Activated CD8-positive, alpha-beta T cell treated with anti-CD3 and anti-CD28 coated beads, Interleukin-2, amount 10 ng/mL, durations not matched to agents 7 days and 5 days (primary cell): Measurements from ENCODE around the gene MDFI. TPM values are rescaled to one million over a fixed set of nuclear protein-coding genes. Genes with fewer than 3 reads are reported as not detected.
A peak's percentile ranks its signal among the peaks of the same experiment; 100 is the strongest.

Experiments
- ATAC-seq: fragments of 150-1000 bp; cut with Tn5 transposase; one replicate; pipeline ENCODE4 v1.10.0; 2021; ENCODE audit warnings: moderate library complexity
- CTCF ChIA-PET: fragments of 350-600 bp; sonication (Branson Sonifier 250); formaldehyde crosslinking; loops from one replicate; lab custom pipeline; 2021; ENCODE audit warnings: antibody characterized with exemption; lab: Charles Lee
- POLR2A ChIA-PET: fragments of 350-600 bp; sonication (Branson Sonifier 250); formaldehyde crosslinking; loops from one replicate; lab custom pipeline; 2021; ENCODE audit warnings: antibody characterized with exemption; lab: Charles Lee
- DNase-seq: peaks from one replicate; pipeline ENCODE4 v3.0.0-alpha.2; 2020
- H3K27ac Mint-ChIP-seq: one replicate; pipeline ENCODE4 v1.8.0; 2021; ENCODE audit warnings: mild to moderate bottlenecking, mixed read lengths
- H3K27me3 Mint-ChIP-seq: one replicate; pipeline ENCODE4 v1.8.0; 2021; ENCODE audit warnings: low read depth, mixed read lengths
- H3K36me3 Mint-ChIP-seq: one replicate; pipeline ENCODE4 v1.8.0; 2021; ENCODE audit warnings: low read depth, mixed read lengths
- H3K4me1 Mint-ChIP-seq: one replicate; pipeline ENCODE4 v1.8.0; 2021; ENCODE audit warnings: low read depth, mixed read lengths
- H3K4me3 Mint-ChIP-seq: one replicate; pipeline ENCODE4 v1.8.0; 2021; ENCODE audit warnings: mild to moderate bottlenecking, mixed read lengths
- H3K9me3 Mint-ChIP-seq: one replicate; pipeline ENCODE4 v1.8.0; 2022; ENCODE audit warnings: mixed read lengths; ENCODE audit not compliant: insufficient read depth
- total RNA-seq, 2 experiments: library from RNA; stranded (reverse); gene quantifications; one replicate each; pipeline ENCODE4 v1.2.3, GENCODE V29; 2021

MDFI gene
- total RNA-seq, 2 experiments from 2014 or later, result not detected

- Mint-ChIP-seq H3K9me3 (no peaks in the 10 kb centered on the region), H3K27me3 (peaks cover 2% of the 10 kb centered on the region), H3K4me3 (no peak overlapping the region), H3K36me3 (no peaks in the 10 kb centered on the region), H3K4me1 (peaks cover 17% of the 10 kb centered on the region), H3K27ac (no peak overlapping the region)
- ChIA-PET POLR2A (no interaction called here), CTCF (interaction anchor here (1.1 to 3.0 kb wide), 5 partner anchors 77 to 373 kb away, joined by 3 to 24 read pairs (median 5); no protein-coding TSS in a partner anchor)
- no peak for DNase-seq
- ATAC-seq, result no peak
Observed at GRCh38 chr6:41679696-41680095, 41.4 kb downstream of the MDFI start.

DNA sequence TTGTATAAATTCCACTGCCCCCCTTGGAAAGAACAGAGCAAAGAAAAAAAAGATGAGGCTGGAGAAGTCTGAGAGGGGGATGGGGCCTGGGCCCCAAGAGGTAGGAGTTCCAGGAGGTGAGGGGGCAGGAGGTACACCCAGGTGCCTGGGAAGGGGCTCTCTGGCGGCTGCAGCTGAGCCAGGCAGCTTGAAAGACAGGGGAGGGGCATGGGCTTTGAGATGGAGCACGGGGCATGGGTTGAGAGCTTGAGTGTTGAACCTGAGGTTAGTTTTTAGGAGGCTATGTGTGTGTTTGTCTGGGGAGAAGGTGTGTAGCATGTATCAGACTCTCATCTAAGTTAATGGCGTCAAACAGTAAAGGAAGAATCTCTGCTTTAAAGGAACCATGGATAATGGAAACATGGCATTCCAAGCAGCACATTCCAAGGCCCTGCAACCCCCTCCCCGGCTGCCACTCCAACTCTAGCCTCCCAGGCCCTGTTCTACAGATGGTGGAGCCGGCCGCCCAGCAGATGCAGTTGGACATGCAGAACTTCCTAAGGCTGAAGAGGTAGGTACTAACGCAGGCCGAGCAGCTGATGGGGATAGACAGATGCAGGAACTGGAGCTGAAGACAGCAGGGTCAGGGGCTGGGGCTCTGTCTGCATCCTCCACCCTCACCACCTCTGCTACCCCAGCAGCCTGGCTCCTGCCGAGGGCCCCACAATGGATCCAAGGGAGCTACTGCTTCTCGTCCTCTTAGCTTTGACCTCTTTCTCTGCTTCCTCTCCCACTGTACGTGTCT, 42.1 kb downstream of the MDFI start:
- ATAC-seq, result no peak
- DNase-seq, result no peak
- no peak overlapping the region for H3K27ac Mint-ChIP-seq
- peaks cover 2% of the 10 kb centered on the region for H3K27me3 Mint-ChIP-seq
- POLR2A ChIA-PET, result no interaction called here
- no peaks in the 10 kb centered on the region for H3K9me3 Mint-ChIP-seq
- H3K4me3 Mint-ChIP-seq, result no peak overlapping the region
- peaks cover 17% of the 10 kb centered on the region for H3K4me1 Mint-ChIP-seq
- CTCF ChIA-PET, result interaction anchor here (1.2 to 3.0 kb wide), 4 partner anchors 78 to 313 kb away, joined by 3 to 24 read pairs (median 8); no protein-coding TSS in a partner anchor
- no peaks in the 10 kb centered on the region for H3K36me3 Mint-ChIP-seq

DNA sequence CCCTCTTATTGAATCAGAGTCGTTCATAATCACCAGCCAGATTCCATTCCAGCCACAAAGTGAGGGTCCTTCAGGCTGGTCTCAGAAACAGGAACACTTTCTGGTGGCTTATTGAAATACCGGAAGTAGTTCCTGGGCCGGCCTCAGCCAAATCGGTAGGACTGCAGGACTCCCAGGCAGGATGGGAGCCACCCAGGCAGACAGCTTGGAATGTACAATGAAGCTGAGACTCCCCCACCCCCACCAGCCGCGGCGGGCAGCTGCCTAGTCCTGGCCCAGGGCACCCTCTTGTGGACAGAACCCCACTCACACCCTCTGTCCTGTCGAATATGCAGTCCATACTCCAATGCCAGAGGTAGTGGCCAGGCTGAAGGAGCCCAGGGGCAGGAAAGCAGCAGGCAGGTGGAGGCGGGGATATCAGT, 43.8 kb downstream of the MDFI start:
- H3K4me1 Mint-ChIP-seq, result peaks cover 17% of the 10 kb centered on the region
- H3K27me3 Mint-ChIP-seq, result peaks cover 2% of the 10 kb centered on the region
- H3K9me3 Mint-ChIP-seq, result no peaks in the 10 kb centered on the region
- H3K27ac Mint-ChIP-seq, result no peak overlapping the region
- peak; percentile 78 for DNase-seq
- ChIA-PET CTCF (interaction anchor here (0.6 to 3.0 kb wide), 6 partner anchors 12 to 375 kb away, joined by 3 to 24 read pairs (median 4); no protein-coding TSS in a partner anchor), POLR2A (no interaction called here)
- peak; percentile 72 for ATAC-seq
- no peak overlapping the region for H3K4me3 Mint-ChIP-seq
- H3K36me3 Mint-ChIP-seq, result no peaks in the 10 kb centered on the region

- Mint-ChIP-seq H3K4me3 (peak overlapping the region; percentile 68), H3K9me3 (no peaks in the 10 kb centered on the region), H3K36me3 (no peaks in the 10 kb centered on the region), H3K4me1 (peaks cover 17% of the 10 kb centered on the region), H3K27ac (peak overlapping the region; percentile 63), H3K27me3 (peaks cover 2% of the 10 kb centered on the region)
- POLR2A ChIA-PET, result interaction anchor here (1.2 to 2.2 kb wide), 3 partner anchors 51 to 349 kb away, joined by 3 to 6 read pairs (median 5); no protein-coding TSS in a partner anchor
- no peak for ATAC-seq
- no peak for DNase-seq
- CTCF ChIA-PET, result interaction anchor here (0.7 to 3.5 kb wide), 37 partner anchors 8 to 383 kb away, joined by 3 to 74 read pairs (median 4); no protein-coding TSS in a partner anchor
Observed at GRCh38 chr6:41682497-41683272, 44.4 kb downstream of the MDFI start.

- DNase-seq (no peak), ATAC-seq (peak; percentile 7)
- H3K27ac Mint-ChIP-seq, result peak overlapping the region; percentile 63
- peaks cover 2% of the 10 kb centered on the region for H3K27me3 Mint-ChIP-seq
- ChIA-PET POLR2A (interaction anchor here (1.2 to 2.2 kb wide), 3 partner anchors 51 to 349 kb away, joined by 3 to 6 read pairs (median 5); no protein-coding TSS in a partner anchor), CTCF (interaction anchor here (0.7 to 3.5 kb wide), 35 partner anchors 8 to 384 kb away, joined by 3 to 74 read pairs (median 4); no protein-coding TSS in a partner anchor)
- peak overlapping the region; percentile 68 for H3K4me3 Mint-ChIP-seq
- no peaks in the 10 kb centered on the region for H3K36me3 Mint-ChIP-seq
- H3K4me1 Mint-ChIP-seq, result peaks cover 17% of the 10 kb centered on the region
- no peaks in the 10 kb centered on the region for H3K9me3 Mint-ChIP-seq
Observed at GRCh38 chr6:41683273-41683522, 44.9 kb downstream of the MDFI start.

DNA sequence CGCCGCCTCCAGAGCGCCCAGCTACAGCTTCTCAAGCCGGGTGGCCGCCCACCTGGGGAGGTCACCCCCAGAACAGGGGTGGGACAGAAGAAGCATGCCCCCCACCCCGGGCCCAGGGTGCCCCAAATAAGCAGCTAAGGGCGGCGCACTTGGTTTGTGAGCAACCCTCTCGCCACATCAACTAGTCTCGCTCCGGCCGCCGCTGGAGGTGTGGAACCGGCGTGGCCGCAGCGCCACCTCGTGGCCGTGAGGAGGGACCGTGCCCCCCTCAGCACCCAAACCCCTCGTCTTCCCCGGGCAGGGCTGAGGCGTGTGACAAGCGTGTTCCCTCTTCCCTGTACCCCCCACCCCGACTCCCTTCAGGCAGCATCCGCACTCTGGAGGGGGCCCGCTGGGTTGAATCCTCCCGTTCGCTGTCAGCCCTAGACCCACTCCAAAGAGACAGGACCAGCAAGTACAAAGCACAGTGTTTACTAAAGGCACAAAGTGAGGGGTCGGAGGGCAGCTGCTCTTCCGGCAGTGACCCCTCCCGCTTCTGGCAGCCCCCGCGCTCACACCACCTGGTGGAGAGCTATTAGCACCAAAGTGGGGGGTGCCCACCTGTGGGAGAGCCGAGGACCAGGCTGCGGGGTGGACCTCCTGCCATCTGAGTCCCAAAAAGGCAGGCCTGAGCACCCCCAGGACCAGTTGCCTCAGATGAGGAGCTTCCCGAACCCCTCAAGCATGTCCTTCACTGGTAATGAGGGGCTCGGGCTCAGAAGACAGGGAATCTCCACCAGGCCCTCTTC, 45.4 kb downstream of the MDFI start:
- CTCF ChIA-PET, result interaction anchor here (0.7 to 3.5 kb wide), 37 partner anchors 8 to 384 kb away, joined by 3 to 74 read pairs (median 4); no protein-coding TSS in a partner anchor
- POLR2A ChIA-PET, result interaction anchor here (1.2 to 2.2 kb wide), 3 partner anchors 50 to 350 kb away, joined by 3 to 6 read pairs (median 5); no protein-coding TSS in a partner anchor
- DNase-seq, result peak; percentile 84
- Mint-ChIP-seq H3K27ac (peak overlapping the region; percentile 63), H3K4me3 (peak overlapping the region; percentile 68), H3K27me3 (peaks cover 2% of the 10 kb centered on the region), H3K36me3 (no peaks in the 10 kb centered on the region), H3K9me3 (no peaks in the 10 kb centered on the region), H3K4me1 (peaks cover 17% of the 10 kb centered on the region)
- peak; percentile 94 for ATAC-seq

- ATAC-seq (no peak), DNase-seq (no peak)
- H3K27me3 Mint-ChIP-seq, result peaks cover 2% of the 10 kb centered on the region
- H3K9me3 Mint-ChIP-seq, result no peaks in the 10 kb centered on the region
- H3K36me3 Mint-ChIP-seq, result no peaks in the 10 kb centered on the region
- POLR2A ChIA-PET, result interaction anchor here (1.1 to 2.2 kb wide), 3 partner anchors 21 to 351 kb away, joined by 3 to 6 read pairs (median 5); no protein-coding TSS in a partner anchor
- CTCF ChIA-PET, result interaction anchor here (0.7 to 3.5 kb wide), 12 partner anchors 9 to 377 kb away, joined by 3 to 74 read pairs (median 6); no protein-coding TSS in a partner anchor
- H3K4me3 Mint-ChIP-seq, result no peak overlapping the region
- H3K27ac Mint-ChIP-seq, result no peak overlapping the region
- H3K4me1 Mint-ChIP-seq, result peaks cover 24% of the 10 kb centered on the region
Observed at GRCh38 chr6:41684311-41685180, 46.3 kb downstream of the MDFI start.

- CTCF ChIA-PET, result interaction anchor here (2.8 to 3.5 kb wide), 2 partner anchors 82 to 318 kb away, joined by 17 to 74 read pairs; no protein-coding TSS in a partner anchor
- Mint-ChIP-seq H3K27me3 (peaks cover 2% of the 10 kb centered on the region), H3K9me3 (no peaks in the 10 kb centered on the region), H3K4me3 (no peak overlapping the region), H3K4me1 (peaks cover 25% of the 10 kb centered on the region), H3K36me3 (peaks cover 3% of the 10 kb centered on the region), H3K27ac (no peak overlapping the region)
- no peak for ATAC-seq
- POLR2A ChIA-PET, result interaction anchor here (1.1 to 1.2 kb wide), 2 partner anchors 20 to 184 kb away, joined by 3 read pairs; no protein-coding TSS in a partner anchor
- DNase-seq, result no peak
Observed at GRCh38 chr6:41685641-41686380, 47.5 kb downstream of the MDFI start.

DNA sequence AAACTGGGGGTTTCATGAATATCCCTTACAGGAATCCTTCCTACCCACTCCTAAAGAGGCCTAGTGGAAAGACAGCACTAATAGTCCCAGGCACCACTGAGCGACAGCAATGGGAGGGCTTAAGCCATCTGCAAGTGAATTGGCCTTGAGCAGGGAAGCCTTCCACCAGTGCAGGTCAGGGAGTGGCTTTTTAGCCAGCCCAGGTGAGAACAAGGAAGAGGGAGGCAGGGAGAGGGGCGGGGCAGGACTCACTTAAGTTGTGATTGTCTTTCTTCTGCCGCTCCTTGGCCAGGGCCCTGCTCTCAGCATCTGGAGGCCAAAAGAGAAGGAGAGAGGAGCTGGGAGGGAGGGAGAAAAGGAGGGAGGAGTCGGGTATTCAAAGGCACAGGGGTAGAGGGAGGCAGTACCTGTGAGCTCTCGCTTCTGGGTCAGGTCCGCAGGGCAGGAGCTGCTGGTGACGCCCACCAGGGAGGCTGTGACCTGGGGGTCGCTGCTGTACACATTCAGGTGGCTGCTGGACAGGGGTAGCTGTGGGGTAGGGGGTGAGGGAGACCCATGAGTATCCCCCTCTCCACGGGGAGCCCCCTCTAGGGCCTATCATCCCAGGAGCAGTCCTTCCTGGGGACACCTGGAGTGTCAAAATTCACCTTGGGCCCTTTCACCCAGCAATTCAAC, 49.4 kb downstream of the MDFI start:
- no peaks in the 10 kb centered on the region for H3K27me3 Mint-ChIP-seq
- CTCF ChIA-PET, result interaction anchor here (0.7 to 0.8 kb wide), 2 partner anchors 84 to 85 kb away, joined by 3 read pairs; no protein-coding TSS in a partner anchor
- peaks cover 18% of the 10 kb centered on the region for H3K4me1 Mint-ChIP-seq
- POLR2A ChIA-PET, result no interaction called here
- no peaks in the 10 kb centered on the region for H3K9me3 Mint-ChIP-seq
- H3K4me3 Mint-ChIP-seq, result no peak overlapping the region
- no peak for DNase-seq
- peaks cover 4% of the 10 kb centered on the region for H3K36me3 Mint-ChIP-seq
- H3K27ac Mint-ChIP-seq, result no peak overlapping the region
- no peak for ATAC-seq
